H9 (cell line): Measurements from ENCODE around the gene SHISA7. TPM values are rescaled to one million over a fixed set of nuclear protein-coding genes. Genes with fewer than 3 reads are reported as not detected.

ENCODE experiments used
- DNase-seq: peaks from one replicate; pipeline ENCODE4 v3.0.0-alpha.2; 2017
- H2AFZ ChIP-seq: one replicate; pipeline ENCODE4 v1.6.1; 2013; ENCODE audit warnings: mild to moderate bottlenecking, low read length, control low read depth, moderate library complexity
- H2AK5ac ChIP-seq: 2 replicates; pipeline ENCODE4 v1.6.1; 2013; ENCODE audit warnings: low read length, control low read depth, mixed read lengths; ENCODE audit not compliant: insufficient read length
- H2BK120ac ChIP-seq: one replicate; pipeline ENCODE4 v1.6.1; 2013; ENCODE audit warnings: low read depth, mild to moderate bottlenecking, low read length, control low read depth, inconsistent platforms; ENCODE audit not compliant: poor library complexity, severe bottlenecking
- H2BK12ac ChIP-seq: 2 replicates; pipeline ENCODE4 v1.6.1; 2013; ENCODE audit warnings: low read length, control low read depth, mixed read lengths, low read depth; ENCODE audit not compliant: insufficient read length
- H2BK15ac ChIP-seq: 2 replicates; pipeline ENCODE4 v1.6.1; 2013; ENCODE audit warnings: low read depth, low read length, control low read depth
- H2BK20ac ChIP-seq: one replicate; pipeline ENCODE4 v1.6.1; 2013; ENCODE audit warnings: low read depth, mild to moderate bottlenecking, low read length, control low read depth, inconsistent platforms; ENCODE audit not compliant: poor library complexity, severe bottlenecking
- H2BK5ac ChIP-seq: 2 replicates; pipeline ENCODE4 v1.6.1; 2013; ENCODE audit warnings: low read length, control low read depth, mixed read lengths; ENCODE audit not compliant: insufficient read length
- H3K14ac ChIP-seq: 2 replicates; pipeline ENCODE4 v1.6.1; 2013; ENCODE audit warnings: low read length, control low read depth; ENCODE audit not compliant: insufficient read depth
- H3K18ac ChIP-seq: 2 replicates; pipeline ENCODE4 v1.6.1; 2013; ENCODE audit warnings: low read depth, mild to moderate bottlenecking, mixed read lengths, low read length, control low read depth; ENCODE audit not compliant: insufficient read length
- H3K23ac ChIP-seq: 2 replicates; pipeline ENCODE4 v1.6.1; 2013; ENCODE audit warnings: low read length, control low read depth, mixed read lengths, low read depth; ENCODE audit not compliant: insufficient read length
- H3K23me2 ChIP-seq: 2 replicates; pipeline ENCODE4 v1.6.1; 2013; ENCODE audit warnings: low read depth, mild to moderate bottlenecking, mixed read lengths, low read length, control low read depth; ENCODE audit not compliant: insufficient read length, poor library complexity, severe bottlenecking
- H3K27ac ChIP-seq: 2 replicates; pipeline ENCODE4 v1.5.1; 2013; ENCODE audit warnings: low read length, control low read depth, mixed read lengths, low read depth; ENCODE audit not compliant: insufficient read length
- H3K27me3 ChIP-seq: 2 replicates; pipeline ENCODE4 v1.6.1; 2013; ENCODE audit warnings: low read length, control low read depth, inconsistent platforms; ENCODE audit not compliant: insufficient read depth
- H3K4ac ChIP-seq: 2 replicates; pipeline ENCODE4 v1.6.1; 2013; ENCODE audit warnings: low read depth, mild to moderate bottlenecking, control low read depth, inconsistent platforms, low read length, moderate library complexity
- H3K4me1 ChIP-seq: 2 replicates; pipeline ENCODE4 v1.6.1; 2013; ENCODE audit warnings: low read length, control low read depth, inconsistent platforms; ENCODE audit not compliant: insufficient read depth
- H3K4me2 ChIP-seq: 2 replicates; pipeline ENCODE4 v1.6.1; 2013; ENCODE audit warnings: low read length, control low read depth, mixed read lengths; ENCODE audit not compliant: insufficient read length, insufficient read depth
- H3K56ac ChIP-seq: 2 replicates; pipeline ENCODE4 v1.6.1; 2013; ENCODE audit warnings: low read depth, mild to moderate bottlenecking, mixed read lengths, low read length, control low read depth; ENCODE audit not compliant: insufficient read length
- H3K79me1 ChIP-seq: 2 replicates; pipeline ENCODE4 v1.6.1; 2013; ENCODE audit warnings: low read depth, mild to moderate bottlenecking, moderate library complexity, low read length, control low read depth, inconsistent platforms; ENCODE audit not compliant: insufficient read depth, poor library complexity, severe bottlenecking
- H3K79me2 ChIP-seq: 2 replicates; pipeline ENCODE4 v1.6.1; 2013; ENCODE audit warnings: low read length, control low read depth, inconsistent platforms; ENCODE audit not compliant: insufficient read depth
- H3K9ac ChIP-seq: 2 replicates; pipeline ENCODE4 v1.6.1; 2013; ENCODE audit warnings: low read length, control low read depth, mixed read lengths; ENCODE audit not compliant: insufficient read length; ENCODE audit errors: extremely low read depth
- H3K9me3 ChIP-seq: one replicate; pipeline ENCODE4 v1.6.1; 2013; ENCODE audit warnings: low read depth, low read length, inconsistent platforms; ENCODE audit not compliant: control insufficient read depth
- H3T11ph ChIP-seq: one replicate; pipeline ENCODE4 v1.6.1; 2013; ENCODE audit warnings: mild to moderate bottlenecking, low read length, control low read depth, inconsistent platforms
- H4K20me1 ChIP-seq: one replicate; pipeline ENCODE4 v1.6.1; 2013; ENCODE audit not compliant: control insufficient read depth, insufficient read length, insufficient read depth
- H4K5ac ChIP-seq: 2 replicates; pipeline ENCODE4 v1.6.1; 2013; ENCODE audit warnings: low read depth, mild to moderate bottlenecking, mixed read lengths, low read length, control low read depth; ENCODE audit not compliant: insufficient read length
- H4K8ac ChIP-seq: replicated peaks from 2 replicates; pipeline ENCODE4 v1.6.1; 2013; ENCODE audit warnings: low read length, control low read depth, mixed read lengths, low read depth; ENCODE audit not compliant: insufficient read length
- H4K91ac ChIP-seq: 2 replicates; pipeline ENCODE4 v1.6.1; 2013; ENCODE audit warnings: low read depth, mild to moderate bottlenecking, moderate library complexity, mixed read lengths, low read length, control low read depth; ENCODE audit not compliant: insufficient read length
- H3K27ac Mint-ChIP-seq, 3 experiments: 2 replicates in 2 of 3; 3 replicates in 1 of 3; pipeline ENCODE4 v1.8.0; 2020 to 2021; ENCODE audit warnings: mixed read lengths in 3 of 3, mild to moderate bottlenecking in 1 of 3, moderate library complexity in 1 of 3
- H3K27me3 Mint-ChIP-seq: 2 replicates; pipeline ENCODE4 v1.8.0; 2021; ENCODE audit warnings: low read depth, mild to moderate bottlenecking, moderate library complexity, mixed read lengths
- H3K36me3 Mint-ChIP-seq, 3 experiments: 2 replicates in 2 of 3; 3 replicates in 1 of 3; pipeline ENCODE4 v1.8.0; 2020 to 2021; ENCODE audit warnings: low read depth in 3 of 3, mixed read lengths in 3 of 3; ENCODE audit not compliant: insufficient read depth in 1 of 3
- H3K4me1 Mint-ChIP-seq, 2 experiments: 2 replicates each; pipeline ENCODE4 v1.8.0; 2020; ENCODE audit warnings: mixed read lengths in 2 of 2
- H3K4me3 Mint-ChIP-seq, 2 experiments: 2 replicates in 1 of 2; 3 replicates in 1 of 2; pipeline ENCODE4 v1.8.0; 2020 to 2021; ENCODE audit warnings: mild to moderate bottlenecking in 2 of 2, mixed read lengths in 2 of 2, moderate library complexity in 1 of 2
- H3K9me3 Mint-ChIP-seq, 2 experiments: 2 replicates in 1 of 2; 3 replicates in 1 of 2; pipeline ENCODE4 v1.8.0; 2020; ENCODE audit warnings: mild to moderate bottlenecking in 2 of 2, mixed read lengths in 2 of 2, moderate library complexity in 1 of 2
- WGBS: extraction: QIAGEN DNeasy Blood & Tissue Kit; methylation state at CpG from one replicate; pipeline ENCODE4 v1.1.7; 2013; ENCODE audit warnings: missing lambda C conversion rate, low lambda C conversion rate, mixed read lengths; ENCODE audit not compliant: insufficient read length; ENCODE audit errors: extremely low coverage; 5-methylcytosine and 5-hydroxymethylcytosine counted together
- total RNA-seq: library from RNA; stranded (reverse); gene quantifications from 2 replicates; pipeline ENCODE4 v1.2.1, GENCODE V29; 2021
- TF ChIP-seq, protein P1 (sequence below): fragments of 200-600 bp; sonication (generic); conservative IDR thresholded peaks from 3 replicates; pipeline ENCODE4 v1.8.0; 2021; ENCODE audit warnings: antibody characterized with exemption, mild to moderate bottlenecking

SHISA7 gene
- total RNA-seq, 1 experiment from 2014 or later: 0.31 TPM

DNA sequence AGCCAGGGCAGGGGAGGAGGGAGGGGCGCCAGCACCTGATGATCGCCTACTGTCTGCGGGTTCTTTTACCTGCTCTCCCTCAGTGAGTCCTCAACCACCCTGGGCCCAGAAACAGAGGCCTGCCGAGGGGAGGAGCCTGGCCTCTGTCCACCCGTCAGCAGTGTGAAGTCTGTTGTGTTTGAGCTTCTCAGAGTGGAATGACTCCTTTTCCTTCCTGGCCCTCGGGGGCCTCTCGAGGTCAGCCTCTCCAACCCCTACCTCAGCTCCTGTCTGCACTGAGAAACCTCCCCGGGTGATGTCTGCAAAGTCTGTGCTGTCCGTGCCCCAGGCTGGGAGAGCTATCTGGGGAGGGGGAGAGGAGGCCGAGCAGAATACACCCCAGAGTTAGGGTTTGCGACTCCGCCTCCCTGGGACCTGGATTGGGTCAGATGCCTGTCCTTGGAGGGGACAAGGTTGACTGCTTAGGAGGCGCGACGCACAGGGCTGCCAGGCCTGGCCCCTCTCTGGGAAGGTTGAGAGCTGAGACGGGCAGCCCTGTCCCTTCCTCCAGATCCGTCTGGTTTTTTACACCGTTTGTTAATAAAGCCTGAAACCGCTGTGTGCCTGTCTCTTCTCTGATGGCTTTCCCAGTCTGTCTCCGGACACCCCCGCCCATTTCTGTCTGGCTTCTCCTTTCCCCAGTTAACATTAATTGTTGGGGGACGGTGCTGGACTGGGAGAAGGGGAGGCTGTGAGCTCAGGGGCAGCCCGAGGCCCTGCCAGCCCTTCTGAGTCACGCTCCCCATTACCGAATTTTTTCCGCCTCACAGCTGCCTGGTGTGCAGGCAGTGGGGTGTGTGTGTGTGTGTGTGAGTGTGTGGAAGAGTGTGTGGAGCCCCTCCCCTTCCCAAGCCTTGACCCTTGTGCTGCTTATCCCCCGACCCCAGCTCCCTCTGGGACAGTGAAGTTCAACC is 44.1 kb upstream of the SHISA7 start:
- Histone ChIP-seq H3K4me1 (peaks cover 3% of the 10 kb centered on the region), H3K9me3 (no peaks in the 10 kb centered on the region), H2BK12ac (no peak overlapping the region), H4K5ac (no peak overlapping the region), H2BK20ac (no peak overlapping the region), H3K9ac (no peak overlapping the region), H3K27ac (no peak overlapping the region), H4K20me1 (no peaks in the 10 kb centered on the region), H3K23ac (no peak overlapping the region), H2AK5ac (no peak overlapping the region), H3K79me2 (no peaks in the 10 kb centered on the region), H4K8ac (no peak overlapping the region), H2BK5ac (no peak overlapping the region), H3K4ac (no peak overlapping the region), H3K14ac (no peak overlapping the region), H3K79me1 (no peaks in the 10 kb centered on the region), H3K4me2 (peak overlapping the region; percentile 15), H3K27me3 (no peaks in the 10 kb centered on the region), H2BK120ac (no peak overlapping the region), H2AFZ (no peak overlapping the region), H4K91ac (no peak overlapping the region), H3K23me2 (peaks cover 8% of the 10 kb centered on the region), H3K18ac (no peak overlapping the region), H2BK15ac (no peak overlapping the region), H3K56ac (no peak overlapping the region), H3T11ph (no peak overlapping the region)
- TF ChIP-seq, protein P1, sequence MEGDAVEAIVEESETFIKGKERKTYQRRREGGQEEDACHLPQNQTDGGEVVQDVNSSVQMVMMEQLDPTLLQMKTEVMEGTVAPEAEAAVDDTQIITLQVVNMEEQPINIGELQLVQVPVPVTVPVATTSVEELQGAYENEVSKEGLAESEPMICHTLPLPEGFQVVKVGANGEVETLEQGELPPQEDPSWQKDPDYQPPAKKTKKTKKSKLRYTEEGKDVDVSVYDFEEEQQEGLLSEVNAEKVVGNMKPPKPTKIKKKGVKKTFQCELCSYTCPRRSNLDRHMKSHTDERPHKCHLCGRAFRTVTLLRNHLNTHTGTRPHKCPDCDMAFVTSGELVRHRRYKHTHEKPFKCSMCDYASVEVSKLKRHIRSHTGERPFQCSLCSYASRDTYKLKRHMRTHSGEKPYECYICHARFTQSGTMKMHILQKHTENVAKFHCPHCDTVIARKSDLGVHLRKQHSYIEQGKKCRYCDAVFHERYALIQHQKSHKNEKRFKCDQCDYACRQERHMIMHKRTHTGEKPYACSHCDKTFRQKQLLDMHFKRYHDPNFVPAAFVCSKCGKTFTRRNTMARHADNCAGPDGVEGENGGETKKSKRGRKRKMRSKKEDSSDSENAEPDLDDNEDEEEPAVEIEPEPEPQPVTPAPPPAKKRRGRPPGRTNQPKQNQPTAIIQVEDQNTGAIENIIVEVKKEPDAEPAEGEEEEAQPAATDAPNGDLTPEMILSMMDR: no peak
- Mint-ChIP-seq H3K27ac (peak overlapping the region; percentile 15 to 92 (median 73); a peak in 4 of 7 replicates), H3K4me3 (peak overlapping the region; percentile 41 to 54), H3K4me1 (peaks cover 14 to 32% of the 10 kb centered on the region in 2 experiments), H3K36me3 (peaks cover 0 to 8% (median 2%) of the 10 kb centered on the region in 3 experiments; a peak in 5 of 7 replicates), H3K9me3 (no peaks in the 10 kb centered on the region), H3K27me3 (peaks cover 6% of the 10 kb centered on the region)
- no peak for DNase-seq
- no CpG with 5 or more reads among the region's 27 CpGs for WGBS
